HepG2 (cell line): ENCODE data around the gene CCDC85C. TPM values are rescaled to one million over a fixed set of nuclear protein-coding genes. Genes with fewer than 3 reads are reported as not detected.
A peak's percentile ranks its signal among the peaks of the same experiment; 100 is the strongest.

ENCODE experiments used
- ATAC-seq: fragments of 200-7000 bp; cut with Tn5 transposase; 3 replicates; pipeline ENCODE4 v1.9.1; 2020; ENCODE audit warnings: mild to moderate bottlenecking, moderate library complexity
- Bru-seq: library from RNA; stranded (reverse); fragments of 400-500 nt; gene quantifications from one replicate; lab custom pipeline; 2021; lab: Mats Ljungman, UMichigan
- BruChase-seq, 2 experiments: library from RNA; stranded (reverse); fragments of 400-500 nt; gene quantifications; one replicate each; lab custom pipeline; 2021; lab: Mats Ljungman, UMichigan
- BruUV-seq: library from RNA; stranded (reverse); fragments of 400-500 nt; replicated peaks from 2 replicates; lab custom pipeline; 2021; lab: Mats Ljungman, UMichigan
- CTCF ChIA-PET: fragments of 300-600 bp; formaldehyde crosslinking; extraction: SDS; loops from one replicate; lab custom pipeline; 2021; ENCODE audit warnings: low total read pairs, inconsistent platforms, low intra/inter-chr PET ratio; lab: Yijun Ruan, JAX
- POLR2A ChIA-PET: fragments of 350-600 bp; sonication (Branson Sonifier 250); formaldehyde crosslinking; loops from one replicate; lab custom pipeline; 2020; ENCODE audit warnings: antibody characterized with exemption, inconsistent platforms; lab: Yijun Ruan, JAX
- DNase-seq: peaks from one replicate; pipeline ENCODE4 v3.0.0-alpha.2; 2015; ENCODE audit warnings: low spot score
- FAIRE-seq: peaks from 3 replicates; lab custom pipeline; 2011; peaks lifted over from hg19 to GRCh38; lab: Jason Lieb, UNC
- H2AFZ ChIP-seq: one replicate; pipeline ENCODE4 v1.6.1; 2011; ENCODE audit warnings: low read length, inconsistent platforms
- H3K27ac ChIP-seq: fragments of 300-600 bp; 3 replicates; pipeline ENCODE4 v1.8.0; 2011; ENCODE audit warnings: mixed run types, mild to moderate bottlenecking, mixed read lengths, low read length, inconsistent platforms; ENCODE audit not compliant: insufficient read depth; ENCODE audit errors: extremely low read length
- H3K27me3 ChIP-seq, 2 experiments: fragments of 200-600 bp in 1 of 2; 2 replicates in 1 of 2; 3 replicates in 1 of 2; pipeline versions ENCODE4 v1.6.0 to v1.8.0; 2011; ENCODE audit warnings: low read length in 2 of 2, mild to moderate bottlenecking in 2 of 2, moderate library complexity in 2 of 2, inconsistent platforms in 1 of 2; ENCODE audit not compliant: insufficient read depth in 2 of 2, control insufficient read depth in 1 of 2
- H3K36me3 ChIP-seq, 2 experiments: fragments of 200-600 bp in 1 of 2; replicated peaks in 1 of 2; 2 replicates in 1 of 2; 3 replicates in 1 of 2; pipeline versions ENCODE4 v1.5.1 to v1.8.0; 2011; ENCODE audit warnings: low read length in 2 of 2, inconsistent platforms in 1 of 2; ENCODE audit not compliant: insufficient read depth in 2 of 2, control insufficient read depth in 1 of 2
- H3K4me1 ChIP-seq: 2 replicates; pipeline ENCODE4 v1.5.1; 2012; ENCODE audit warnings: low read length, inconsistent platforms; ENCODE audit not compliant: insufficient read depth
- H3K4me2 ChIP-seq: 2 replicates; pipeline ENCODE4 v1.6.0; 2011; ENCODE audit warnings: low read depth, low read length, inconsistent platforms
- H3K4me3 ChIP-seq, 3 experiments: fragments of 200-600 bp in 1 of 3; sonication (generic), shearing (Covaris generic) in 1 of 3; replicated peaks in 1 of 3; 2 replicates each; pipeline ENCODE4 v1.5.1; 2011 to 2016; ENCODE audit warnings: low read length in 3 of 3, inconsistent platforms in 2 of 3, low read depth in 2 of 3, mild to moderate bottlenecking in 2 of 3, control low read depth in 1 of 3, mixed read lengths in 1 of 3; ENCODE audit not compliant: insufficient read depth in 1 of 3
- H3K79me2 ChIP-seq: one replicate; pipeline ENCODE4 v1.6.1; 2011; ENCODE audit warnings: low read length, inconsistent platforms; ENCODE audit not compliant: insufficient read depth
- H3K9ac ChIP-seq: 2 replicates; pipeline ENCODE4 v1.6.0; 2011; ENCODE audit warnings: mild to moderate bottlenecking, low read depth, low read length, inconsistent platforms; ENCODE audit not compliant: insufficient read depth
- H3K9me3 ChIP-seq: 2 replicates; pipeline ENCODE4 v1.5.1; 2012; ENCODE audit warnings: mild to moderate bottlenecking, low read length
- H4K20me1 ChIP-seq: 2 replicates; pipeline ENCODE4 v1.6.0; 2011; ENCODE audit warnings: inconsistent platforms, mild to moderate bottlenecking, low read length, moderate library complexity; ENCODE audit not compliant: insufficient read depth
- BRD4 ChIP-seq: sonication (generic); formaldehyde crosslinking; IDR thresholded peaks from 2 replicates; pipeline ENCODE4 v1.4.0; 2020; ENCODE audit warnings: missing genetic modification reagents
- CC2D1A ChIP-seq: sonication (generic); formaldehyde crosslinking; IDR thresholded peaks from 2 replicates; pipeline ENCODE4 v1.8.1; 2023; ENCODE audit warnings: mild to moderate bottlenecking, missing genetic modification reagents
- CENPT ChIP-seq: sonication (generic); formaldehyde crosslinking; IDR thresholded peaks from 2 replicates; pipeline ENCODE4 v1.8.0; 2022; ENCODE audit warnings: low read depth, mild to moderate bottlenecking, moderate library complexity, missing genetic modification reagents
- KDM3A ChIP-seq: IDR thresholded peaks from 2 replicates; pipeline ENCODE4 v1.6.1; 2018; ENCODE audit warnings: low read depth, missing compliant biosample characterization
- NFKBIZ ChIP-seq: IDR thresholded peaks from 2 replicates; pipeline ENCODE4 v1.6.1; 2018; ENCODE audit warnings: missing genetic modification reagents, missing compliant biosample characterization
- NFYB ChIP-seq: sonication (generic); formaldehyde crosslinking; IDR thresholded peaks from 2 replicates; pipeline ENCODE4 v1.4.0; 2020; ENCODE audit warnings: missing genetic modification reagents
- PAX8 ChIP-seq: sonication (generic); formaldehyde crosslinking; IDR thresholded peaks from 2 replicates; pipeline ENCODE4 v1.8.0; 2022; ENCODE audit warnings: mild to moderate bottlenecking, missing genetic modification reagents, borderline replicate concordance
- RELA ChIP-seq: sonication (generic); formaldehyde crosslinking; IDR thresholded peaks from 2 replicates; pipeline ENCODE4 v1.4.0; 2020; ENCODE audit warnings: missing genetic modification reagents
- SOX5 ChIP-seq: IDR thresholded peaks from 2 replicates; pipeline ENCODE4 v1.6.1; 2016; ENCODE audit warnings: borderline replicate concordance
- ZNF253 ChIP-seq: sonication (generic); formaldehyde crosslinking; IDR thresholded peaks from 2 replicates; pipeline ENCODE4 v1.8.0; 2022; ENCODE audit warnings: mild to moderate bottlenecking, missing genetic modification reagents, borderline replicate concordance
- ZNF34 ChIP-seq: sonication (generic); formaldehyde crosslinking; IDR thresholded peaks from 2 replicates; pipeline ENCODE4 v1.4.0; 2020; ENCODE audit warnings: mild to moderate bottlenecking, missing genetic modification reagents, borderline replicate concordance
- WGBS: methylation state at CpG from one replicate; pipeline ENCODE4 v1.1.6; 2017; ENCODE audit warnings: low lambda C conversion rate; 5-methylcytosine and 5-hydroxymethylcytosine counted together
- in situ Hi-C: cut with HindIII; loops from 2 replicates; pipeline ENCODE4 v1.10.0; 2017; ENCODE audit warnings: low pct_unique_long_range_greater_than_20kb; ENCODE audit not compliant: extremely low pct_ligation_motif_present
- intact Hi-C: fragments of 100-400 bp; cut with micrococcal nuclease; formaldehyde crosslinking; loops from one replicate; pipeline ENCODE4 v1.10.0; 2022; ENCODE audit not compliant: unreplicated experiment
- long read RNA-seq, 2 experiments: library from RNA in 1 of 2; library from polyadenylated mRNA in 1 of 2; stranded (forward) in 1 of 2; unstranded in 1 of 2; transcript quantifications; one replicate each; pipeline ENCODE4 v2.0.0, GENCODE V29; 2019 to 2022
- polyA minus RNA-seq, 3 experiments: library from RNA; depleted of rRNA, polyadenylated mRNA; stranded (reverse); fragments of >200 nt; gene quantifications; 2 replicates each; pipeline ENCODE4 v1.2.3, GENCODE V29; 2011; ENCODE audit warnings: low replicate concordance in 1 of 3
- polyA plus RNA-seq, 8 experiments: library from polyadenylated mRNA; depleted of rRNA in 3 of 8; stranded (reverse) in 7 of 8; unstranded in 1 of 8; fragments of >200 nt; fragmentation: Illumina TruSeq in 4 of 8; extraction: Trizol in 4 of 8; gene quantifications; 2 replicates each; pipeline versions ENCODE4 v1.2.1 to v1.2.3, GENCODE V29; 2011 to 2016; ENCODE audit warnings: low read depth in 4 of 8, missing spikeins in 1 of 8, mixed read lengths in 1 of 8; ENCODE audit not compliant: insufficient read depth in 1 of 8
- total RNA-seq, 5 experiments: library from RNA; depleted of rRNA; stranded (reverse); fragments of >200 nt; fragmentation: Illumina TruSeq; extraction: Trizol; gene quantifications; 2 replicates each; pipeline ENCODE4 v1.2.3, GENCODE V29; 2016; ENCODE audit warnings: low read depth in 1 of 5
- TF ChIP-seq, protein P1 (sequence below): sonication (generic); formaldehyde crosslinking; IDR thresholded peaks from 2 replicates; pipeline ENCODE4 v1.4.0; 2020; ENCODE audit warnings: missing genetic modification reagents
- TF ChIP-seq, protein P2 (sequence below): IDR thresholded peaks from 2 replicates; pipeline ENCODE4 v1.6.1; 2016; ENCODE audit warnings: low read depth
- TF ChIP-seq, protein P3 (sequence below): sonication (generic); formaldehyde crosslinking; IDR thresholded peaks from 2 replicates; pipeline ENCODE4 v1.5.0; 2020; ENCODE audit warnings: missing genetic modification reagents, mild to moderate bottlenecking, borderline replicate concordance

CCDC85C gene
- total RNA-seq (2016; rRNA removed; fragmentation: Illumina TruSeq; extraction: Trizol) (43.8 and 47.6 TPM in 2 replicates), polyA plus RNA-seq (2011; rRNA removed) (18.8 and 30.3 TPM in 2 replicates), polyA minus RNA-seq (2011; rRNA and poly(A)+ RNA removed; ENCODE audit: low replicate concordance) (44.2 and 114 TPM in 2 replicates), Bru-seq, nascent RNA (percentile 67 among the genes with signal in this experiment), BruChase-seq, experiment 1, labeled RNA remaining after a 6-hour chase (percentile 75 among the genes with signal in this experiment), BruChase-seq, experiment 2, labeled RNA remaining after a 2-hour chase (percentile 72 among the genes with signal in this experiment)
- total RNA-seq (2016; cell fraction: cytosol; rRNA removed; fragmentation: Illumina TruSeq; extraction: Trizol; ENCODE audit: low read depth), result 4.3 and 4.6 TPM in 2 replicates
- 33.8 and 47.0 TPM in 2 replicates for total RNA-seq (2016; cell fraction: insoluble cytoplasmic fraction; rRNA removed; fragmentation: Illumina TruSeq; extraction: Trizol)
- total RNA-seq (2016; cell fraction: membrane; rRNA removed; fragmentation: Illumina TruSeq; extraction: Trizol), result 30.8 and 30.9 TPM in 2 replicates
- 23.1 and 29.3 TPM in 2 replicates for total RNA-seq (2016; cell fraction: nucleus; rRNA removed; fragmentation: Illumina TruSeq; extraction: Trizol)
- polyA plus RNA-seq (2011; cell fraction: cytosol; rRNA removed), result 21.2 and 24.0 TPM in 2 replicates
- 30.3 and 32.6 TPM in 2 replicates for polyA plus RNA-seq (2011; cell fraction: nucleus; rRNA removed)
- 41.6 and 57.3 TPM in 2 replicates for polyA plus RNA-seq (2012)
- polyA plus RNA-seq (2016; cell fraction: cytosol; fragmentation: Illumina TruSeq; extraction: Trizol; ENCODE audit: low read depth), result 4.1 and 4.6 TPM in 2 replicates
- polyA plus RNA-seq (2016; cell fraction: insoluble cytoplasmic fraction; fragmentation: Illumina TruSeq; extraction: Trizol; ENCODE audit: low read depth), result 36.1 and 43.0 TPM in 2 replicates
- polyA plus RNA-seq (2016; cell fraction: membrane; fragmentation: Illumina TruSeq; extraction: Trizol; ENCODE audit: low read depth), result 18.9 and 20.2 TPM in 2 replicates
- 40.1 and 40.7 TPM in 2 replicates for polyA plus RNA-seq (2016; cell fraction: nucleus; fragmentation: Illumina TruSeq; extraction: Trizol; ENCODE audit: insufficient read depth, low read depth)
- polyA minus RNA-seq (2011; cell fraction: cytosol; rRNA and poly(A)+ RNA removed), result 33.8 and 37.6 TPM in 2 replicates
- 11.8 and 12.0 TPM in 2 replicates for polyA minus RNA-seq (2011; cell fraction: nucleus; rRNA and poly(A)+ RNA removed)
- long read RNA-seq, experiment 1, partial matches to known transcripts, result 0 of 16 reads
- long read RNA-seq, experiment 1, other reads (novel, unspliced or antisense), result 16 of 16 reads
- long read RNA-seq, experiment 2, full-length matches to known transcripts, result 55 of 161 reads
- long read RNA-seq, experiment 2, partial matches to known transcripts, result 13 of 161 reads
- long read RNA-seq, experiment 2, other reads (novel, unspliced or antisense), result 93 of 161 reads

DNA sequence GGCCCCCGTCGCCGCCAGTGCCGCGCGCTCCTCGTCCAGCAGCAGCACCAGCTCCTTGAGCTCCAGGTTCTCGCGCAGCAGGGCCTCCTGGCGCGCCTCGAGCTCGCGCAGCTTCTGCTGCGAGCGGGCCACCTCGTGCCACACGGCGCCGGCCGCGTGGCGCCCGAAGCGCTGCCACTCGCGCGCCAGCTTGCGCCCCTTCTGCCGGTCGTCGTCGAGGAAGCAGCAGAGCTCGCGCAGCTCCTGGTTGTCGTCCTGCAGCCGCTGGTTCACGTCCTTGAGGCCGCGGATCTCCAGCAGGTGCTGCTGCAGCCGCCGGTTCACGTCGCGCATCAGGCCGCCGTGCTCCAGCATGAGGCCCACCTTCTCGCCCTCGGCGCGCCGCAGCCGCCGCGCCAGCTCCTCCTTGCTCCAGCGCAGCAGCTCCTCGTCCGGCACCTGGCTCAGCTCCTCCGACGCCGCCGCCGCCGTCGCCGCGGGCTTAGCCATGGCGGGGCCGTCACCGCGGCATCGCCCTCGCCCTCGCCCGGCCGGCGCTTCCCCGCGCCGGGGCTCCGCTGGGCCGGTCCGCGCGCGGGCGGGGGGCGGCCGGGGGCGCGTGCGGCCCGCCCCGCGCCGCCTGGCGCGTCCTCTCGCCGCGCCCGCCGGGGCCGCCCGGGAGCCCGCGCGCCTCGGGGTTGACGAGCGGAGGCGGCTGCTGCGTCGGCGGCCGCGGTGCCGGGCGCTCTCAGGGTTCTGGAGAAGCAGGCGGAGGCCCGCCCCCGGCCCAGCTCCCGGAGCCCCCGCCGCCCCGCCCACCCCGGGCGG is at the start of gene CCDC85C:
Gene CCDC85C (minus strand): TSS at position 737 of the 807 bp plus-strand sequence. CDS start 248 bp downstream, at position 489.
- Histone ChIP-seq H4K20me1 (peaks cover 19% of the 10 kb centered on the region), H3K4me2 (peak within 1 kb of the TSS; percentile 90), H3K36me3 (0 out of 5 replicates have a peak, but pooled peaks cover 0 to 2% of the 10 kb centered on the region in 2 experiments), H3K9me3 (no peaks in the 10 kb centered on the region), H3K4me1 (peaks cover 46% of the 10 kb centered on the region), H3K4me3 (peak within 1 kb of the TSS; percentile 84 to 89 (median 85)), H3K79me2 (peaks cover 51% of the 10 kb centered on the region), H2AFZ (no peak within 1 kb of the TSS), H3K9ac (peak within 1 kb of the TSS; percentile 78), H3K27me3 (no peaks in the 10 kb centered on the region; a peak in 1 of 5 replicates), H3K27ac (peak within 1 kb of the TSS; percentile 81)
- in situ Hi-C loops, result loop anchor here (5.0 kb wide), 1 partner anchor 36 kb away; no protein-coding TSS in a partner anchor
- BruUV-seq, result no TSS peak
- WGBS, result 0% methylated on average over 7 of the region's 128 CpGs
- FAIRE-seq, result no peak
- ATAC-seq, result no peak
- DNase-seq, result no peak
- POLR2A ChIA-PET, result interaction anchor here (0.8 to 8.6 kb wide), 7 partner anchors 20 to 123 kb away, joined by 3 to 101 read pairs (median 5); partner anchors contain the start of genes CCNK and SETD3
- intact Hi-C loops, result loop anchor here (1.0 kb wide), 1 partner anchor 37 kb away; no protein-coding TSS in a partner anchor
- CTCF ChIA-PET, result no interaction called here
- TF ChIP-seq, protein P1, sequence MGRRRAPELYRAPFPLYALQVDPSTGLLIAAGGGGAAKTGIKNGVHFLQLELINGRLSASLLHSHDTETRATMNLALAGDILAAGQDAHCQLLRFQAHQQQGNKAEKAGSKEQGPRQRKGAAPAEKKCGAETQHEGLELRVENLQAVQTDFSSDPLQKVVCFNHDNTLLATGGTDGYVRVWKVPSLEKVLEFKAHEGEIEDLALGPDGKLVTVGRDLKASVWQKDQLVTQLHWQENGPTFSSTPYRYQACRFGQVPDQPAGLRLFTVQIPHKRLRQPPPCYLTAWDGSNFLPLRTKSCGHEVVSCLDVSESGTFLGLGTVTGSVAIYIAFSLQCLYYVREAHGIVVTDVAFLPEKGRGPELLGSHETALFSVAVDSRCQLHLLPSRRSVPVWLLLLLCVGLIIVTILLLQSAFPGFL (CRISPR knock-in tag), result peak; percentile 93; the same call in 1 of the 2 replicates
- TF ChIP-seq CC2D1A, result peak; percentile 93; the same call in 1 of the 2 replicates
- 0 out of 2 replicates have a peak, but pooled peaks have one; percentile 24 for TF ChIP-seq NFKBIZ (CRISPR knock-in tag)
- TF ChIP-seq ZNF34 (CRISPR knock-in tag), result no peak
- TF ChIP-seq SOX5 (CRISPR knock-in tag), result peak; percentile 56; the same call in 1 of the 2 replicates
- peak; percentile 98 for TF ChIP-seq ZNF253
- peak; percentile 28; the same call in 1 of the 2 replicates for TF ChIP-seq NFYB (CRISPR knock-in tag)
- TF ChIP-seq, protein P2, sequence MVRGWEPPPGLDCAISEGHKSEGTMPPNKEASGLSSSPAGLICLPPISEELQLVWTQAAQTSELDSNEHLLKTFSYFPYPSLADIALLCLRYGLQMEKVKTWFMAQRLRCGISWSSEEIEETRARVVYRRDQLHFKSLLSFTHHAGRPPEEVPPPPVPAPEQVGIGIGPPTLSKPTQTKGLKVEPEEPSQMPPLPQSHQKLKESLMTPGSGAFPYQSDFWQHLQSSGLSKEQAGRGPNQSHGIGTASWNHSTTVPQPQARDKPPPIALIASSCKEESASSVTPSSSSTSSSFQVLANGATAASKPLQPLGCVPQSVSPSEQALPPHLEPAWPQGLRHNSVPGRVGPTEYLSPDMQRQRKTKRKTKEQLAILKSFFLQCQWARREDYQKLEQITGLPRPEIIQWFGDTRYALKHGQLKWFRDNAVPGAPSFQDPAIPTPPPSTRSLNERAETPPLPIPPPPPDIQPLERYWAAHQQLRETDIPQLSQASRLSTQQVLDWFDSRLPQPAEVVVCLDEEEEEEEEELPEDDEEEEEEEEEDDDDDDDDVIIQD (CRISPR knock-in tag), result no peak
- 0 out of 2 replicates have a peak, but pooled peaks have one; percentile 33 for TF ChIP-seq BRD4
- TF ChIP-seq, protein P3, sequence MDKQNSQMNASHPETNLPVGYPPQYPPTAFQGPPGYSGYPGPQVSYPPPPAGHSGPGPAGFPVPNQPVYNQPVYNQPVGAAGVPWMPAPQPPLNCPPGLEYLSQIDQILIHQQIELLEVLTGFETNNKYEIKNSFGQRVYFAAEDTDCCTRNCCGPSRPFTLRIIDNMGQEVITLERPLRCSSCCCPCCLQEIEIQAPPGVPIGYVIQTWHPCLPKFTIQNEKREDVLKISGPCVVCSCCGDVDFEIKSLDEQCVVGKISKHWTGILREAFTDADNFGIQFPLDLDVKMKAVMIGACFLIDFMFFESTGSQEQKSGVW (CRISPR knock-in tag), result peak; percentile 95
- 0 out of 2 replicates have a peak, but pooled peaks have one; percentile 61 for TF ChIP-seq RELA (CRISPR knock-in tag)
- no peak for TF ChIP-seq KDM3A
- peak; percentile 99 for TF ChIP-seq CENPT (CRISPR knock-in tag)
- peak; percentile 81; the same call in 1 of the 2 replicates for TF ChIP-seq PAX8 (CRISPR knock-in tag)
